ENCODE measurements around the gene EVA1C.

DNA sequence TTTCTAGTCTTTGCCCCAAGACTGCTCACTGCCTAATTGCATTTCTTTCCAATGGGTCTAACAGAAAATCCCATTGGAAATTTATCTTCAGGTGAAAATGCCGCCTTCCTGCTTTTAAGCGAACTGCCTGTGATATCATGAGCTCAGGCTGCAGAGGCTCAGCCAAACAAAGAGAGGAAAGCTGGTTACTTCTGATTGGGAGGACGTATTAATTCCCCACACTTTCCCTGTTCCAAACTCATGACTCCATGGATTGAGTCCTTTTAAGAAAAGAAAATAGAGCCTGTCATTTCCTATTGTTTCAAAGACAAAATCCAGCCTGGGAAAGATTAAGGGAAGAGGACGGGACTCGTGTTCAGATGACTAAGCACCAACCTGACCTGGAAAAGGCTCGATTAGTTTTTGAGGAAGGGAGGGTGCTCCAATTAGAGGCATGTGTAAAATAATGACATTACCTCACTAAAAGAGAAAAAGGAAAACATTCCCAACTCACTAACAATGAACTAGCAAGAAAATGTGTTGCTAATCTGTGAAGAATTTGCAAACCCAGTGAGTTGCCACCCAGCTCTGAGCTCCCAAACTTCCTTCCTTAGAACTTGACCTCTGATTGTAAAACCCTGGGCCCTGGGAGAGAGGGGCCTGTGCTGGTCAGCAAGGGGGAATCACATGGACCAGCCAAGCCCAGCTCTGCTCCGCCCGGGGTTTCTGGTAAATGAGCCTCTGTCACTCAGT is 111.6 kb downstream of the EVA1C start:
- TF ChIP-seq, protein P1, sequence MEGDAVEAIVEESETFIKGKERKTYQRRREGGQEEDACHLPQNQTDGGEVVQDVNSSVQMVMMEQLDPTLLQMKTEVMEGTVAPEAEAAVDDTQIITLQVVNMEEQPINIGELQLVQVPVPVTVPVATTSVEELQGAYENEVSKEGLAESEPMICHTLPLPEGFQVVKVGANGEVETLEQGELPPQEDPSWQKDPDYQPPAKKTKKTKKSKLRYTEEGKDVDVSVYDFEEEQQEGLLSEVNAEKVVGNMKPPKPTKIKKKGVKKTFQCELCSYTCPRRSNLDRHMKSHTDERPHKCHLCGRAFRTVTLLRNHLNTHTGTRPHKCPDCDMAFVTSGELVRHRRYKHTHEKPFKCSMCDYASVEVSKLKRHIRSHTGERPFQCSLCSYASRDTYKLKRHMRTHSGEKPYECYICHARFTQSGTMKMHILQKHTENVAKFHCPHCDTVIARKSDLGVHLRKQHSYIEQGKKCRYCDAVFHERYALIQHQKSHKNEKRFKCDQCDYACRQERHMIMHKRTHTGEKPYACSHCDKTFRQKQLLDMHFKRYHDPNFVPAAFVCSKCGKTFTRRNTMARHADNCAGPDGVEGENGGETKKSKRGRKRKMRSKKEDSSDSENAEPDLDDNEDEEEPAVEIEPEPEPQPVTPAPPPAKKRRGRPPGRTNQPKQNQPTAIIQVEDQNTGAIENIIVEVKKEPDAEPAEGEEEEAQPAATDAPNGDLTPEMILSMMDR (IDR thresholded peaks at IDR 0.05) = no peak
- no peak for TF ChIP-seq EZH2 (IDR thresholded peaks at IDR 0.05)

All from neural progenitor cell (in vitro differentiated cells).